CD4-positive, CD25-positive, alpha-beta regulatory T cell (primary cell): Measurements from ENCODE around the gene RNH1. TPM values are rescaled to one million over a fixed set of nuclear protein-coding genes. Genes with fewer than 3 reads are reported as not detected.

Source experiments
- ATAC-seq, 2 donors: fragments of 150-1000 bp; cut with Tn5 transposase; one replicate each; pipeline ENCODE4 v1.10.0; 2021; ENCODE audit warnings: low read depth in 2 of 2, moderate number of reproducible peaks in 2 of 2, moderate library complexity in 1 of 2
- DNase-seq, 3 donors: peaks; one replicate each; pipeline versions ENCODE4 v3.0.0 to v3.0.0-alpha.2; 2012 to 2022; ENCODE audit warnings: mixed read lengths in 1 of 3
- H3K27ac ChIP-seq: one replicate; pipeline ENCODE4 v1.7.0; 2013; ENCODE audit warnings: mild to moderate bottlenecking, low read length; ENCODE audit not compliant: insufficient read depth, poor library complexity, severe bottlenecking
- H3K27me3 ChIP-seq: one replicate; pipeline ENCODE4 v1.7.0; 2013; ENCODE audit warnings: low read length; ENCODE audit not compliant: control insufficient read depth, insufficient read depth
- H3K36me3 ChIP-seq: one replicate; pipeline ENCODE4 v1.7.0; 2013; ENCODE audit warnings: mild to moderate bottlenecking, low read length, moderate library complexity; ENCODE audit not compliant: control insufficient read depth, insufficient read depth
- H3K4me1 ChIP-seq: 2 replicates; pipeline ENCODE4 v1.7.0; 2013; ENCODE audit warnings: mild to moderate bottlenecking, low read length; ENCODE audit not compliant: insufficient read depth, control insufficient read depth, poor library complexity, severe bottlenecking
- H3K4me3 ChIP-seq: one replicate; pipeline ENCODE4 v1.7.0; 2013; ENCODE audit warnings: low read depth, mild to moderate bottlenecking, low read length, moderate library complexity
- H3K9me3 ChIP-seq, 2 experiments: 1 replicate in 1 of 2; 2 replicates in 1 of 2; pipeline ENCODE4 v1.7.0; 2013; ENCODE audit warnings: low read length in 2 of 2, mild to moderate bottlenecking in 1 of 2, moderate library complexity in 1 of 2; ENCODE audit not compliant: control insufficient read depth in 2 of 2
- H3K27ac Mint-ChIP-seq, 3 donors: one replicate each; pipeline ENCODE4 v1.8.0; 2020 to 2022; ENCODE audit warnings: mild to moderate bottlenecking in 3 of 3, mixed read lengths in 3 of 3, moderate library complexity in 2 of 3
- H3K27me3 Mint-ChIP-seq: one replicate; pipeline ENCODE4 v1.8.0; 2022; ENCODE audit warnings: mild to moderate bottlenecking, mixed read lengths
- H3K36me3 Mint-ChIP-seq: one replicate; pipeline ENCODE4 v1.8.0; 2020; ENCODE audit warnings: mixed read lengths
- H3K4me1 Mint-ChIP-seq, 4 donors: one replicate each; pipeline ENCODE4 v1.8.0; 2020 to 2022; ENCODE audit warnings: mixed read lengths in 4 of 4, mild to moderate bottlenecking in 1 of 4
- H3K4me3 Mint-ChIP-seq, 4 donors: one replicate each; pipeline ENCODE4 v1.8.0; 2020 to 2022; ENCODE audit warnings: mild to moderate bottlenecking in 4 of 4, mixed read lengths in 4 of 4, moderate library complexity in 3 of 4
- H3K9me3 Mint-ChIP-seq, 7 donors: one replicate each; pipeline ENCODE4 v1.8.0; 2020 to 2022; ENCODE audit warnings: mixed read lengths in 7 of 7, mild to moderate bottlenecking in 3 of 7, moderate library complexity in 2 of 7
- polyA plus RNA-seq, 4 donors: library from polyadenylated mRNA; unstranded; fragments of 300-500 nt; fragmentation: Illumina TruSeq; gene quantifications; one replicate each; pipeline ENCODE4 v1.2.3, GENCODE V29; 2021
- total RNA-seq: library from RNA; stranded (reverse); gene quantifications from one replicate; pipeline ENCODE4 v1.2.3, GENCODE V29; 2022

The RNH1 gene
- total RNA-seq = 112 TPM
- 100 to 1,000 TPM; 126 to 155 (median 133) TPM for polyA plus RNA-seq

DNA sequence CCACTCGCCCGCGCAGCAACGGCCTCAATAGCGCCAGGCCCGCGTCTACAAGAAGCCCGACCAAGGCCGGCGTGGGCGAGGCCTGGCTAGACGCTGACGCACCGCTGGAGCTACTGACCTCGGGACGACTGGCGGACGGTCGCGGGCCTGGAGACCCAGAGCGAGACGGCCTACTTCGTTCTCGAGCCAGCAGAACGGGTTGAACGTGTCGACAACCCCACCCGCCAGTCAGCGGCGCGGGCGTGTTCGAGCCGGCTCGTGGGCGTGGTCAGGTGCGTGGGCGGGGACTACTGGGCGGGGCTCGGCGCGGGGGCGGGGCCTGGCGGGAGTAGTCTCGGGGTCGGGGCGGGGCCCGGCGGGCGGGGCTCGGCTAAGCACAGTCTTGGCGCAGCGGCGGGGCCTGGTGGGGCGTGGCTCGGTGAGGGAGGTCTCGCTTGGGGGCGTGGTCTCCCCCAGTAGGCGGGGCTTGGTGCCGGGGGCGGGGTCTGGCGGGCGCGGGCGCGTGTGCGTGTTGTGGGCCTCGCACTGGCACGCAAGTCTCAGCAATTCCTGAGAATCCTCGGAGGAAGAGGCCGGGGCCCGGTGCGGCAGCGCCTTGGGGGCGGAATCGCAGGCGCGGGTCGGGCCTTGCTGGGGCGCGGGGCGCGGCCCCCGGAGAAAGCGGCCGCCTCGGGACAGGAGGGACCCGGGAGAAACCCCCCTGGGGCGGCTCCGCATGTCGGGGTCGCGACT lies at the start of gene RNH1:
Gene RNH1, minus strand, starts transcription at position 248 of the 732 bp plus-strand sequence. CDS start 5,080 bp downstream, outside the sequence.
- ATAC-seq (peak; percentile 80 to 81), DNase-seq (peak; percentile 94 to 97 (median 97))
- Mint-ChIP-seq H3K9me3 (no peaks in the 10 kb centered on the region), H3K27me3 (peaks cover 6% of the 10 kb centered on the region), H3K27ac (peak within 1 kb of the TSS; percentile 97 to 100 (median 100)), H3K4me3 (peak within 1 kb of the TSS; percentile 97 to 100 (median 98)), H3K36me3 (peaks cover 10% of the 10 kb centered on the region), H3K4me1 (peaks cover 0 to 35% (median 13%) of the 10 kb centered on the region in 4 donors)
- H3K4me1 ChIP-seq = peaks cover 44% of the 10 kb centered on the region
- no peaks in the 10 kb centered on the region for H3K27me3 ChIP-seq
- H3K27ac ChIP-seq = peak within 1 kb of the TSS; percentile 100
- no peaks in the 10 kb centered on the region for H3K36me3 ChIP-seq
- H3K9me3 ChIP-seq = no peaks in the 10 kb centered on the region
- H3K4me3 ChIP-seq = peak within 1 kb of the TSS; percentile 87

GRCh38 chr11:555780-556661 lies 49.0 kb upstream of the RNH1 start:
- Mint-ChIP-seq H3K27me3 (peaks cover 4% of the 10 kb centered on the region), H3K27ac (peak overlapping the region in 1 of 3 donors; percentile 89), H3K4me1 (peaks cover 0 to 15% (median 6%) of the 10 kb centered on the region in 4 donors), H3K36me3 (no peaks in the 10 kb centered on the region), H3K4me3 (peak overlapping the region; percentile 46 to 80 (median 66)), H3K9me3 (no peaks in the 10 kb centered on the region)
- DNase-seq = peak in 1 of 3 donors; percentile 28
- no peak overlapping the region for H3K4me3 ChIP-seq
- H3K27ac ChIP-seq = no peak overlapping the region
- no peak for ATAC-seq
- H3K36me3 ChIP-seq = no peaks in the 10 kb centered on the region
- H3K9me3 ChIP-seq = no peaks in the 10 kb centered on the region
- no peaks in the 10 kb centered on the region for H3K27me3 ChIP-seq
- H3K4me1 ChIP-seq = peaks cover 36% of the 10 kb centered on the region

- Histone ChIP-seq H3K36me3 (no peaks in the 10 kb centered on the region), H3K4me3 (no peak overlapping the region), H3K4me1 (peaks cover 34% of the 10 kb centered on the region), H3K27ac (no peak overlapping the region), H3K27me3 (no peaks in the 10 kb centered on the region), H3K9me3 (no peaks in the 10 kb centered on the region)
- ATAC-seq = peak; percentile 7 to 13
- no peak for DNase-seq
- Mint-ChIP-seq H3K27ac (no peak overlapping the region), H3K27me3 (peaks cover 4% of the 10 kb centered on the region), H3K36me3 (no peaks in the 10 kb centered on the region), H3K4me3 (peak overlapping the region in 3 of 4 donors; percentile 41 to 47 (median 46)), H3K4me1 (peaks cover 0 to 15% (median 6%) of the 10 kb centered on the region in 4 donors), H3K9me3 (no peaks in the 10 kb centered on the region)
These were observed 48.3 kb upstream of the RNH1 start for GRCh38 chr11:555227-555779.

GRCh38 chr11:554428-555226 lies 47.6 kb upstream of the RNH1 start:
- Mint-ChIP-seq H3K4me3 (peak overlapping the region in 3 of 4 donors; percentile 46 to 61 (median 47)), H3K27ac (peak overlapping the region in 1 of 3 donors; percentile 14), H3K27me3 (peaks cover 4% of the 10 kb centered on the region), H3K4me1 (peaks cover 0 to 9% (median 2%) of the 10 kb centered on the region in 4 donors), H3K36me3 (no peaks in the 10 kb centered on the region), H3K9me3 (no peaks in the 10 kb centered on the region)
- peak; percentile 74 to 81 (median 77) for DNase-seq
- peak; percentile 75 to 79 for ATAC-seq
- Histone ChIP-seq H3K4me1 (peaks cover 27% of the 10 kb centered on the region), H3K9me3 (no peaks in the 10 kb centered on the region), H3K27me3 (no peaks in the 10 kb centered on the region), H3K4me3 (no peak overlapping the region), H3K27ac (no peak overlapping the region), H3K36me3 (no peaks in the 10 kb centered on the region)

DNA sequence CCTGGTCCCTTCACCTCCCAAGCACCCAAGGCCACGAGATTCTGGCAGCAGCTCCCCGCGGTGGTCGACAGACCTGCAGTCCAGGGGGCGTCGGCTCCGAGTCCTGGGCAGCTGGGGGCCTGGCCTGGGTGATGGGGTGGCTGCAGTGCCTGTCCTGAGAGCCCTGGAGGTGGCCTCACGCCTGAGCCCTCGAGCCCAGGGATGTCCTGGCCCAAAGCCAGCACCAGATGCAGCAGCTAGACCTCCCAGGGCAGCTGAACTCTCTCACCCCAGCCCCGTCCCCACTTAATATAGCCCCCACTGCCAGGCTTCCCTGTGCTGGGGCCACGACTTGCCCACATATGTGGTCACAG lies 46.9 kb upstream of the RNH1 start:
- Mint-ChIP-seq H3K4me3 (no peak overlapping the region), H3K36me3 (no peaks in the 10 kb centered on the region), H3K27me3 (peaks cover 7% of the 10 kb centered on the region), H3K27ac (no peak overlapping the region), H3K4me1 (peaks cover 0 to 4% (median 2%) of the 10 kb centered on the region in 4 donors), H3K9me3 (no peaks in the 10 kb centered on the region)
- H3K4me1 ChIP-seq = peaks cover 23% of the 10 kb centered on the region
- H3K27me3 ChIP-seq = no peaks in the 10 kb centered on the region
- no peaks in the 10 kb centered on the region for H3K9me3 ChIP-seq
- ATAC-seq (no peak), DNase-seq (no peak)
- no peak overlapping the region for H3K27ac ChIP-seq
- H3K4me3 ChIP-seq = no peak overlapping the region
- no peaks in the 10 kb centered on the region for H3K36me3 ChIP-seq

DNA sequence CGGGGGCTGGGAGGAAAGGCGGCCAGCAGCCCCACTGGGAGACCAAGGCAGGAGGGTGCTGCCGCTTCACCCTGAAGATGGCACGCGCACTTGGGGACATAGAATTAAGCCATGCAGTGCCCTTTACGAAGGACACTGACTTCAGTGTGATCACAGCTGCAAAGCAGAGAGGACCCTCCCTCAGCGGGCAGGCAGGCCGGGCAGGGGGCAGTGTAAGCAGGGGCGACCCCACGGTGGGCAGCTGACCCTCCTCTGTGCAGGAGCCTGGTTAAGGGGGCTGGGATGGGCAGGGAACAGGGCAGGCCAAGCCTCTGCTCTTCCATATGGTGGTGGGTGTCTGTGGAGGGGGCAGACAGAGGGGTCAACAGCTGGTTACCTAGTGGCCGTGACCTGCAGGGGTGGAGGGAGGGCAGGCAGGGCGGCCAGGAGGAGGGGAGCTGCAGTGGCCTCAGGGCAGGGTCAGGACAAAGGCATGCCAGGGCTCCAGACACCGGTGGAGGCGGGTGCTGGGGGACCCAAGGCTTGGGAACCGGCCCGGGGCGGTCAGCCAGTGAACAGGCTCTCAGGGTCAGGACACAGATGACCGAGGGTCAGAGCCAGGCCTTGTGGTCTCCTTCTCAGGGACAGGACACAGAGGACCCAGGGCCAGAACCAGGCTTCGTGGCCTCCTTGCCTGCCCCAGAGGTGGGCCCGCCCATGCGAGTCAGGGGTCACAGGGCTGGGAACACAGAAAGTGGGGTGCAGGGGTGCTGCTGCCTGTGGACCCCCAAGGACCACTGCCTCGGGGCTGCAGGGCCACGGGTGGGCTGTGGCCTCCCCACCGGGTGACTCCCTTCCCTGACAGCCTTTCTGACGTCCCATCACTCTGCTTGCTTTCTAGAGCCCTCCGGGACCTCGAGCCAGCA lies 46.3 kb upstream of the RNH1 start:
- Histone ChIP-seq H3K27me3 (no peaks in the 10 kb centered on the region), H3K4me3 (no peak overlapping the region), H3K27ac (no peak overlapping the region), H3K36me3 (no peaks in the 10 kb centered on the region), H3K9me3 (no peaks in the 10 kb centered on the region), H3K4me1 (peaks cover 23% of the 10 kb centered on the region)
- H3K4me3 Mint-ChIP-seq = peak overlapping the region in 2 of 4 donors; percentile 66 to 69
- H3K27me3 Mint-ChIP-seq = peaks cover 9% of the 10 kb centered on the region
- DNase-seq (no peak), ATAC-seq (no peak)
- no peak overlapping the region for H3K27ac Mint-ChIP-seq
- H3K4me1 Mint-ChIP-seq = peaks cover 0 to 4% (median 1%) of the 10 kb centered on the region in 4 donors
- no peaks in the 10 kb centered on the region for H3K36me3 Mint-ChIP-seq
- no peaks in the 10 kb centered on the region for H3K9me3 Mint-ChIP-seq
